ENCODE data around the gene TPGS1.
A peak's percentile ranks its signal among the peaks of the same experiment; 100 is the strongest.

TPGS1 gene

DNA sequence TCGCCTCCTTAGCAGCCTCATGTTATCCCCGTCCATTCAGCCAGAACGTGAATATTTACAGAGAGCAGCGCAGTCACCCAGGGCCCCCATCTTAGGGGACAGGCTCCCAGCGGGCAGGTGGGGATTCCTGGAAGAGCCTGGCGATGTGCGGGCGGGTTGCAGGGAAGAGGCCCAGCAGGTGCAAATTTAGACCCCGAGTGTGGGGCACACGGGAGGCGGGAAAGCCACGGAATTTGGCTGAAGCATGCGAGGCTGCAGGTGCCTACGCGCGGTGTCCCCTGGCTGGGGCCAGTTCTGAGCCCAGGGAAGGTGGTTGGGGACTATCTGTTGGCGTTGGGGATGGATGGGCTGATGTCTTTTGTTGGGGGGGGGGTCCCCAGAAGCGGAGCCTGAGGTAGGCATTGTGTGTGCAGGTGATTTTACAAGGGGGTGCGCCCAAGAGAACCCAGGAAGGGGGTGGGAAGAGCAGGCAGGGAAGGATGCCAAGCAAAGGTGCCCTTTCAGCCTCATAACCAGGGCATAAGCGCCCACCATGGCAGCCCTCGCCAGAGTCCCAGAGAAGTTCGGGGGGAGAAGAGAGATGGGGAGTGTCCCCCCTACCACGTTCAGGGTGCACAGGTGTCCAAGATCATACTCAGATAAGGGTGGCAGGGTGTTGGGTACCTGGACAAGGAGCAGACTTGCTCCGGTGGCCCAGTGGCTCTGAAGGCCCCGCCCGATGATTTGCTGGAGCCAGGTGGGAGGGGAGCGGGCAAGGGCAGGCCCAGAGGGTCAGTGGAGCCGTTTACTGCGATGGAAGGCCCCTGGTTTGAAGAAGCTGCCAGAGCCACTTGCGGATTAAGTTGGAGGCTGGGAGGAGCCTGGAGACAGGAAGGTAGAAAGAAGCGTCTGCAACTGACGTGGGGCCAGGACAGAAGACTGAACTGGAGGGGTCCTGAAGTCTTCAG is 1.2 kb downstream of the TPGS1 start:
- DNase-seq (ENCODE audit: extremely low spot score), result no peak
- ChIA-PET POLR2A (interaction anchor here (2.6 to 4.9 kb wide), 2 partner anchors 19 to 23 kb away, joined by 16 to 22 read pairs; partner anchors contain the start of gene CDC34), CTCF (no interaction called here)
- no peak for TF ChIP-seq CTBP1 (IDR thresholded peaks at IDR 0.05; ENCODE audit: borderline replicate concordance)
- TF ChIP-seq FOXM1 (IDR thresholded peaks at IDR 0.05; ENCODE audit: borderline replicate concordance), result no peak
- TF ChIP-seq SP1 (IDR thresholded peaks at IDR 0.05), result no peak

DNA sequence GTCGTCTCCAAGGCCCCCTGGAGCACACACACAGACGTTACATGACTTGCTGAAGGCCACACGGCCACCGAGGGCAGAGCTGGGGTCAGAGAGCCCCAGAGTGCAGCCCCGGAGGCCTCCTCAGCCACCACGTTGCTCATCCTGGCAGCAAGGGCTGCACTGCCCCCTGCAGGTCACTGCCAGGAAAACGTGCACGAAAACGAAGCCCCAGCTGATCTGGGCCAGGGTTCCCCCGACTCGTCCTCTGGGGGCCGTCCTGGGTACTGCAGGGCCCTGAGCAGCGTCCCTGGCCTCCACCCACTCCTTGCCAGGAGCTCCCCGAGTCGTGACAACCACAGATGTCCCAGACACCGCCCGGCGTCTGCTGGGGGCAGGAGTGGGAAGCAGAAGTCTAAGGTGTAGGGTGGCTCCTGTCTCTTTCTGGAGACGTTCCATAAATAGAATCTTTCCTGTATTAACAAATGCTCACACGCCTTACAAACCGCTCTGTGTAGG is 3.4 kb downstream of the TPGS1 start:
- ChIA-PET POLR2A (interaction anchor here (2.0 to 4.9 kb wide), 4 partner anchors 11 to 22 kb away, joined by 5 to 22 read pairs (median 12); partner anchors contain the start of gene CDC34), CTCF (interaction anchor here (0.5 to 2.5 kb wide), 6 partner anchors 11 to 193 kb away, joined by 3 to 26 read pairs (median 4); partner anchors contain the start of gene CDC34)
- no peak; the same call in 1 of the 2 replicates for TF ChIP-seq ARNT (IDR thresholded peaks at IDR 0.05)
- TF ChIP-seq BHLHE40 (IDR thresholded peaks at IDR 0.05; ENCODE audit: borderline replicate concordance), result no peak
- no peak for TF ChIP-seq ELF4 (IDR thresholded peaks at IDR 0.05)
- TF ChIP-seq HDGF (IDR thresholded peaks at IDR 0.05; ENCODE audit: borderline replicate concordance), result 0 out of 2 replicates have a peak, but pooled peaks have one; percentile 53
- DNase-seq (ENCODE audit: extremely low spot score), result peak; percentile 82

DNA sequence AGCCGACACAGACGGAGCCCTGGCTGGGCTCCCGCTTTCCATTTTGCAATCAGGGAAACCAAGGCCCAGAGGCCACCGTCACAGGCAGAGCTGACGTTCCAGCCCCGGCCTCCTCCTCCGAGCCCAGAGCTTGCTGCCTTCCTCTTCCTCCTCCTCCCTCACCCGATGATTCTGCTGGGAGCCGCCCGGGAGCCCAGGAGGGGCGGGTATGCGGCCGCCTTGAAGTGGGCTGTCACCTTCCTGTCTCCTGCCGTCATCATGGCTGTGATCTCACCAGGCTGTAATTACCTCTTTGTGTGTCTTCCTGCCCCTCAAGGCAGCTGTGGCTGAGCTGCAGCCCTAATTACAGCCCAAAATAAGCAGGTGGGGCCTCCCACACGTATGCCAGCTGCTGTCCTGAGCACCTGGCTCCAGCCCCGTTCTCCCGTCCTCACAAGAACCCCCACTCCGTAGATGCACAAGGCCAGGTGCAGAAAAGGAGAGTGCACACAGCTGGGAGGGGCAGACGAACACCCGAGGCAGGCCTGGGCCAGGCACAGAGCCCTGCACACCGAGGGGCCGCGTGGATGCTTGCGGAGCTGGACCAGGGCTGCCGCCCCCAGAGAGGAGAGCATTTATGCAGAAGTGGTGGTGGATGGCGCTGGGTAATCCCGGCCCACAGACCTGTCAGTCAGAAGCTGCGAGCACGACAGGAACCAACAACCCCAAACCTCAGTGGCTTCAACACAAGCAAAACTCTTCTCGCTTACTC is 4.0 kb downstream of the TPGS1 start:
- ChIA-PET CTCF (interaction anchor here (0.6 to 2.5 kb wide), 5 partner anchors 10 to 85 kb away, joined by 3 to 26 read pairs (median 4); partner anchors contain the start of gene CDC34), POLR2A (interaction anchor here (2.0 to 4.9 kb wide), 4 partner anchors 11 to 22 kb away, joined by 5 to 22 read pairs (median 12); partner anchors contain the start of gene CDC34)
- TF ChIP-seq BHLHE40 (IDR thresholded peaks at IDR 0.05; ENCODE audit: borderline replicate concordance), result no peak
- no peak for TF ChIP-seq L3MBTL2 (conservative IDR thresholded peaks at IDR 0.05)
- TF ChIP-seq FOXK2 (IDR thresholded peaks at IDR 0.05), result no peak
- TF ChIP-seq CTBP1 (IDR thresholded peaks at IDR 0.05; ENCODE audit: borderline replicate concordance), result no peak
- no peak for TF ChIP-seq SUZ12 (IDR thresholded peaks at IDR 0.05)
- TF ChIP-seq SP1 (IDR thresholded peaks at IDR 0.05), result no peak
- no peak for TF ChIP-seq HDGF (IDR thresholded peaks at IDR 0.05; ENCODE audit: borderline replicate concordance)
- no peak for TF ChIP-seq ZNF384 (IDR thresholded peaks at IDR 0.05)
- DNase-seq (ENCODE audit: extremely low spot score), result no peak

DNA sequence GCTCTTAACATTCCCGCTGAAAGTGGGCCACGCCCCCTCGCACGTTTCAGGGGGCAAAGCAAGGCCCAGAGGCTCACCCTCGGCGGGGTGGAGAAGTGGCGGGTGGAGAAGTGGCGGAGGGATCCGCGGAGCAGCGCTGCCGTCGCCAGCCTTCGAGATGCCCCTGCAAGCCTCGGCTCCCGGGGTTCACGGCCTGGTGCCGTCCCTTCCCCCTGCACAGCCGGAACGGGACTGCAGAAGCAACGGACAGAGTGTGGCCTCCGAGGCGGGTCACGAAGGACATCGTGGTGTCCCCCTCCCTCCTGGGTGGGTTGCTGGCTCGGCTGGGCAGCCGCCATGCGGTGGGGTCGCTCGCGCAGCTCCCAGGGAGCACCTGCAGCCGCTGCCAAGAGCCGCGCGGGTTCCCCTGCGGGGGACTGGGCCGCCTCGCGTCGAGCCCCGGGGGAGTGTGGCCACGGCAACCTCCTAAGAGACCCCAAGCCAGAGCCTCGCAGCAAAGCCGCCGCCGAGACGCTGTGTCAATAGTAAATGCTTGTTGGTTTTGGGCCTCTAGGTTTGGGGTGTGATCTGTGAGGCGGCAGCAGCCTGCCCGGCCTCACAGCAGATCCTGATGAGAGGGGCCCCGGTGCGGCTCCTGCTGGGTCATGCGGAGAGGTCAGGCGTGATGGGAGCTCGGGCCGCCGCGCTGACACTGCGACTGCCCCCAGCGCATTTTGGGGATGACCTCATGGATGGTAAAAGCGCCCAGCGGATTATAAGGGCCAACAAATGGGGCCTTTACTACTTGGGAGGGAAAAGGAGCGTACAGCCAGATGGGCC is 5.5 kb downstream of the TPGS1 start:
- TF ChIP-seq TARDBP (IDR thresholded peaks at IDR 0.05) (no peak), ELF4 (IDR thresholded peaks at IDR 0.05) (no peak), L3MBTL2 (conservative IDR thresholded peaks at IDR 0.05) (peak; percentile 61)
- POLR2A ChIA-PET, result interaction anchor here (4.9 kb wide), 1 partner anchor 19 kb away, joined by 22 read pairs; the partner anchor contains the start of gene CDC34
- DNase-seq (ENCODE audit: extremely low spot score), result no peak
- CTCF ChIA-PET, result interaction anchor here (0.6 kb wide), 1 partner anchor 9 kb away, joined by 3 read pairs; no protein-coding TSS in a partner anchor

DNA sequence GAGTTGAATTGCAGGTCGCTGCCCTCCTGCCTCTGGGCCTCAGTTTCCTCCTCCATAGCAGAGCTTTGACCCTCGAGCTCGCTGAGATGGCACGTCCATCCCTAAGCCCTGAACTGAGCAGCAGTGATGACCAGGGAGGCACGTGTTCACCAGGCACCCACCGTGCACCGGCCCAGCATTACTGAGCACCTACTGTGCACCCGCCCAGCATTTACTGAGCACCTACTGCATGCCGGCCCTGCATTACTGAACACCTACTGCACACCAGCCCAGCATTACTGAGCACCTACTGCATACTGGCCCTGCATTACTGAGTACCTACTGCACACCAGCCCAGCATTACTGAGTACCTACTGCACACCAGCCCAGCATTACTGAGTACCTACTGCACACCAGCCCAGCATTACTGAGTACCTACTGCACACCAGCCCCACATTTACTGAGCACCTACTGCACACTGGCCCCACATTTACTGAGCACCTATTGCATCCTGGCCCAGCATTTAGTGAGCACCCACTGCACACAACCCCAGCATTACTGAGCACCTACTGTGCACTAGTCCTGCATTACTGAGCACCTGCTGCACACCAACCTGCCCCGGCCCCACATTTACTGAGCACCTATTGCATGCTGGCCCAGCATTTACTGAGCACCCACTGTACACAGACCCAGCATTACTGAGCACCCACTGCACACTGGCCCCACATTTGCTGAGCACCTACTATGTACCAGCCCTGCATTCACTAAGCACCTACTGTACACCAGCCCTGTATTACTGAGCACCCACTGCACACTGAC is 6.3 kb downstream of the TPGS1 start:
- no peak for TF ChIP-seq HDGF (IDR thresholded peaks at IDR 0.05; ENCODE audit: borderline replicate concordance)
- no peak for TF ChIP-seq TARDBP (IDR thresholded peaks at IDR 0.05)
- TF ChIP-seq LEF1 (IDR thresholded peaks at IDR 0.05; ENCODE audit: borderline replicate concordance), result no peak
- no peak for TF ChIP-seq L3MBTL2 (conservative IDR thresholded peaks at IDR 0.05)
- TF ChIP-seq ELF4 (IDR thresholded peaks at IDR 0.05), result no peak
- TF ChIP-seq ZNF384 (IDR thresholded peaks at IDR 0.05), result no peak
- no peak for TF ChIP-seq CTBP1 (IDR thresholded peaks at IDR 0.05; ENCODE audit: borderline replicate concordance)

DNA sequence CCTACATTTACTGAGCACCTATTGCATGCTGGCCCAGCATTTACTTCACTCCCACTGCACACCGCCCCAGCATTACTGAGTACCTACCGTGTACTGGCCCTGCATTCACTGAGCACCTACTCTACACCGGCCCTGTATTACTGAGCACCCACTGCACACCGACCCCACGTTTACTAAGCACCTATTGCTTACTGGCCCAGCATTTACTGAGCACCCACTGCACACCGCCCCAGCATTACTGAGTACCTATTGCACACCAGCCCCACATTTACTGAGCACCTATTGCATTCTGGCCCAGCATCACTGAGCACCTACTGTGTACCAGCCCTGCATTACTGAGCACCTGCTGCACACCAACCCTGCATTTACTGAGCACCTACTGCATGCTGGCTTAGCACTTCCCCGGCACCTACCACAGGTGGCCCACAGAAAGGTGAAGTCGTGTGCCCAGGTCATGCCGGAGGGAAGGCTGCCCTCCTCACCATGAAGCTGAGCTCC is 6.9 kb downstream of the TPGS1 start:
- ChIA-PET POLR2A (no interaction called here), CTCF (no interaction called here)
- no peak for TF ChIP-seq CTBP1 (IDR thresholded peaks at IDR 0.05; ENCODE audit: borderline replicate concordance)
- no peak for TF ChIP-seq ZNF384 (IDR thresholded peaks at IDR 0.05)
- TF ChIP-seq SP1 (IDR thresholded peaks at IDR 0.05), result no peak
- TF ChIP-seq ELF4 (IDR thresholded peaks at IDR 0.05), result no peak
- TF ChIP-seq L3MBTL2 (conservative IDR thresholded peaks at IDR 0.05), result no peak
- TF ChIP-seq NFRKB (IDR thresholded peaks at IDR 0.05), result no peak
- TF ChIP-seq FOXA1 (IDR thresholded peaks at IDR 0.05), result no peak
- TF ChIP-seq HDGF (IDR thresholded peaks at IDR 0.05; ENCODE audit: borderline replicate concordance), result no peak
- no peak for DNase-seq (ENCODE audit: extremely low spot score)

More for the DNA sequence above, 6.3 kb downstream of the TPGS1 start:
- POLR2A ChIA-PET, result interaction anchor here (4.9 kb wide), 1 partner anchor 18 kb away, joined by 22 read pairs; the partner anchor contains the start of gene CDC34
- DNase-seq (ENCODE audit: extremely low spot score), result no peak
- CTCF ChIA-PET, result no interaction called here
